HG03045 (cell line): Measurements from ENCODE around the gene SLC25A44.
"Not testable (repeated sequence)": the region's sequence is repeated elsewhere in the genome, so short reads cannot be mapped to it uniquely, and the experiment has no call there.

Experiments
- ATAC-seq: cut with Tn5 transposase; IDR thresholded peaks from one replicate; pipeline ENCODE4 v1.9.1; 2021; ENCODE audit warnings: mild to moderate bottlenecking, moderate library complexity; ENCODE audit not compliant: unreplicated experiment

SLC25A44 gene

DNA sequence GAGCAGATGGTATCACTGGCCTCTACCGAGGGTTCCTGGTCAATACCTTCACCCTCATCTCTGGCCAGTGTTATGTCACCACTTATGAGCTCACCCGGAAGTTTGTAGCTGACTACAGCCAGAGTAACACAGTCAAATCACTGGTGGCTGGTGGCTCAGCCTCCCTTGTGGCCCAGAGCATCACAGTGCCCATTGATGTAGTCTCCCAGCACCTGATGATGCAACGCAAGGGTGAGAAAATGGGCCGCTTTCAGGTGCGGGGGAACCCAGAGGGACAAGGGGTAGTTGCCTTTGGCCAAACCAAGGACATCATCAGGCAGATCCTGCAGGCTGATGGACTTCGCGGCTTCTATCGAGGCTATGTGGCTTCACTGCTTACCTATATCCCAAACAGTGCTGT lies 6.1 kb downstream of the SLC25A44 start:
- ATAC-seq, result no peak

DNA sequence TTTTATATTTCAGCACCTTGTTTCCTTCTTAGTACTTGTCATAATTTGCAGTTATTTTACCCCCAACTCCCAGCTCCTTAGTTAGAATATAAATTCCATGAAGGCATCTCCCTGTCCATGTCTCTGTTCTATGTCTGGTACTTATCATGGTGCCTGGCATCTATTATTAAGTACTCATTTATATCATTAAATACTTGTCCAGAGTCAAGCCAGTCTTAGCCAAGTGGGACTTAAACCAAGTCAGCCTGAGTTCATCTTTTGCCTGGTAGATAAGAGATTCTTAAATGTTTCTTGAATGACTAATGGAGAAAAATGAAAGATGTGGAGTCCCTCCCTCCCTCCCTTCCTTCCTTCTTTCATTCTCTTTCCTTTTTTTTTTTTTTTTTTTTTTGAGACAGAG lies 9.4 kb downstream of the SLC25A44 start:
- no peak for ATAC-seq

GRCh38 chr1:156204686-156205085 lies 10.8 kb downstream of the SLC25A44 start:
- no peak for ATAC-seq

- no peak for ATAC-seq
These were observed 17.3 kb downstream of the SLC25A44 start for GRCh38 chr1:156211243-156211642.

DNA sequence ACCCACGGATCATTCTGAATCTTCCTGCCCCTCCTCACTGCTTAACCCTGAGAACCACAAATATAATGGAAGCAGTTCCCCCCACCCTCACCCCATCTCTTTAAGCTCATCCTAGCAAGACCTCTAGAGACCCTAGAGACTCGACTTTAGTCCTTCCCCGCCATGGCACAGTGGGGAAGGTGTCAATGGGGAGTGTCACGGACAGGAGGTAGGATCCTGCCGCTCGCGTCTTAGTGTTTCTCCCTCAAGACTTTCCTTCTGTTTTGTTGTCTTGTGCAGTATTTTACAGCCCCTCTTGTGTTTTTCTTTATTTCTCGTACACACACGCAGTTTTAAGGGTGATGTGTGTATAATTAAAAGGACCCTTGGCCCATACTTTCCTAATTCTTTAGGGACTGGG lies 18.2 kb downstream of the SLC25A44 start:
- no peak for ATAC-seq

DNA sequence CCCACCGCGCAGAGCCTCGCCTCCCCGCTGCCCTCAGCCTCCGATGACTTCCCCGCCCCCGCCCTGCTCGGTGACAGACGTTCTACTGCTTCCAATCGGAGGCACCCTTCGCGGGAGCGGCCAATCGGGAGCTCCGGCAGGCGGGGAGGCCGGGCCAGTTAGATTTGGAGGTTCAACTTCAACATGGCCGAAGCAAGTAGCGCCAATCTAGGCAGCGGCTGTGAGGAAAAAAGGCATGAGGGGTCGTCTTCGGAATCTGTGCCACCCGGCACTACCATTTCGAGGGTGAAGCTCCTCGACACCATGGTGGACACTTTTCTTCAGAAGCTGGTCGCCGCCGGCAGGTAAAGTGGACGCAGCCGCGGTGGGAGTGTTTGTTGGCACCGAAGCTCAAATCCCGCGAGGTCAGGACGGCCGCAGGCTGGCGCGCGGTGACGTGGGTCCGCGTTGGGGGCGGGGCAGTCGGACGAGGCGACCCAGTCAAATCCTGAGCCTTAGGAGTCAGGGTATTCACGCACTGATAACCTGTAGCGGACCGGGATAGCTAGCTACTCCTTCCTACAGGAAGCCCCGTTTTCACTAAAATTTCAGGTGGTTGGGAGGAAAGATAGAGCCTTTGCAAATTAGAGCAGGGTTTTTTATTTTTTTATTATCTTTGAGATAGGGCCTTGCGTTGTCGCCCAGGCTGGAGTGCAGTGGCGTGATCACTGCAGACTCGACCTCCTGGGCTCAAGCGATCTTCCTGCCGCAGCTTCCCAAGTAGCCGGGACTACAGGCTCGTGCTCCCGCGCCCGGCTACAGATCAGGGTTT lies 19.1 kb downstream of the SLC25A44 start, which contains the start of gene PMF1:
Gene PMF1 (plus strand): TSS at position 175 of the 811 bp plus-strand sequence. CDS start 9 bp downstream, at position 184.
- ATAC-seq, result peak; percentile 89

- ATAC-seq, result no peak
These were observed 19.7 kb downstream of the SLC25A44 start for GRCh38 chr1:156213644-156213966.

GRCh38 chr1:156214024-156214748 lies 20.3 kb downstream of the SLC25A44 start:
- ATAC-seq, result no peak

GRCh38 chr1:156216361-156217086 lies 22.6 kb downstream of the SLC25A44 start:
- ATAC-seq, result not testable (repeated sequence)

DNA sequence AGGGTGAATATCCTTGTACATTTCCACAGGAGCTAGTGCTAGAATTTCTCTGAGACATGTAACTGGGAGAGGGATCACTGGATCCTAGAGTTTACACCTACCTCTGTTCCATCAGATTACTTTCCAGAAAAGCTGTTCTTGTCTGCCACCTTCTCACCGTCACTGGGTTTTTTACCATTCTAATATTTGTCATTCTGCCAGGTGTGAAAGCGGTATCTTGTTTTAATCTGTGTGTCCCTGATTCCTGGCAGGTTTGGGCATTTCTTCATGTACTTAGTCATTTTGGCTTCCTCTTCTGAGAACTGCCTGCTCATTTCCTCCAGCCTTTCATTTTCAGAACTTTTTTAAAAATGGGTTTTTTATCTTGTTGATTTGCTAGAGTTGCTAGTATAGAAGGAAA lies 24.0 kb downstream of the SLC25A44 start:
- no peak for ATAC-seq

DNA sequence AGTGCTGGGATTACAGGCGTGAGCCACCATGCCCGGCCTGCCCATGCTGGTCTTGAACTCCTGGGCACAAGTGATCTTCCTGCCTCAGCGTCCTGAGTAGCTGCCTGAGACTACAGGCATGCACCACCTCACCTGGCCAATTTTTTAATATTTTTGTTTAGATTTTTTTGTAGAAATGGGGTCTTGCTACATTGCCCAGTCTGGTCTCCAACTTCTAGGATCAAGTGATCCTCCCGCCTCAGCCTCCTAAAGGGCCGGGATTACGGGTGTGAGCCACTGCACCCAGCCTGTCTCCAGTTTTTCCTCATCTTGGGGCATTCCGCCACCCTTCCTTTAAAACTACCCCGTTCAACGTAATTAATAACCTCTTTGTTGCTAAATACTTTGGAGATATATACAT lies 26.3 kb downstream of the SLC25A44 start:
- ATAC-seq, result no peak

DNA sequence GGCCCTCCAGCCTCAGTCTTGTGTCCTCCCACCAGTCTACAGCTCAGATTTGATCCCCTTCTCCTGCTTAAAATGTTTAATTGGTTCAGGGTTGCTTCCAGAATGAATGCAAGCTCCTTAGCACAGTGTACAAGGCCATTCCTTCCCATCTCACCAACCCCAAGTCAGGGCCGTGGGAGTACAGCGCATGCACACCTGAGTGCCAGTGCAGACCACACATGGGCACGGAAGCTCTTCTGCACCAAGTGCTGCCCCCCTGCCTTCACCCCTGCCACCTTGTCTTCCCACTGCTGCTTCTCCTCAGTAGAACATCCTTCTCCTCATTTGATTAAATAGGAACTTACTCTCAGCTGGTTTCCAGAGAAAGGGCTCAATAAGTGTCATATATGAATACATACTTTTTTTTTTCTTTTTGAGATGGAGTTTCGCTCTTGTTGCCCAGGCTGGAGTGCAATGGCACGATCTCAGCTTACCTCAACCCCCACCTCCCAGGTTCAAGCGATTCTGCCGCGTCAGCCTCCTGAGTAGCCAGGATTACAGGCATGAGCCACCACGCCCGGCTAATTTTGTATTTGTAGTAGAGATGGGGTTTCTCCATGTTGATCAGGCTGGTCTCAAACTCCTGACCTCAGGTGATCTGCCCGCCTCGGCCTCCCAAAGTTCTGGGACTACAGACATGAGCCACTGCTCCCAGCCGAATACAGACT lies 28.2 kb downstream of the SLC25A44 start:
- no peak for ATAC-seq

GRCh38 chr1:156225677-156226014 lies 31.7 kb downstream of the SLC25A44 start:
- ATAC-seq, result no peak

GRCh38 chr1:156226116-156226538 lies 32.2 kb downstream of the SLC25A44 start:
- peak; percentile 73 for ATAC-seq

- ATAC-seq, result no peak
These were observed 32.9 kb downstream of the SLC25A44 start for GRCh38 chr1:156226782-156227181.

GRCh38 chr1:156228501-156228900 lies 34.6 kb downstream of the SLC25A44 start:
- no peak for ATAC-seq

DNA sequence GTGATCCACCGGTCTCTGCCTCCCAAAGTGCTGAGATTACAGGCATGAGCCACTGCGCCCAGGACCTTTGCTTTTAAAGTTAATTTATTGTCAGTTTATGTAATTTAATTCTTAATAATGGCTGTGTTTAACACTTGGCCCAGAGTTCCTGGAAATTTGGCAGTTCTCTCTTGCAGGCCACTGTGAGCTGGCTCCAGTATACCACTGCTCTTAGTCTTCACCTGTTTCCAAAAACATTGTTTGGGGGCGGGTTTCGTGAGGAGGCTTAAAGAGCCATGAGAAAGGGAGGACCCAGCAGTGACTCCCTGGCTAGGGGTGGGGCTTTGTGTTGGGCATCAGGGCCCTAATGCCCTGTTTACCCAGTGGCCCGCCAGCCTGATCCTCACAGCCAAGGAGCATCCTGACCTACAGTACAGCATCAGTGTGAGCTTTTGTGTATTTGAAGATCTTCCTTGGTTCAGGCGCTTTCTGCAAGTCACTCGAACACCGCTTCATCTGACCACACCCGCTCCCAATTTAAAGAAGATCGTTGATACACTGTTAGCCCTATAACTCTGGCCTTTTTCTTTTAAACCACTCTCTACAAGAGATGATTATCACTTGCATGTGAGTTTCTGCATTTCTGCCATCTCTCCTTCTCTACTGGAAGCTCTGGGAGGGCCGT lies 36.0 kb downstream of the SLC25A44 start:
- no peak for ATAC-seq

DNA sequence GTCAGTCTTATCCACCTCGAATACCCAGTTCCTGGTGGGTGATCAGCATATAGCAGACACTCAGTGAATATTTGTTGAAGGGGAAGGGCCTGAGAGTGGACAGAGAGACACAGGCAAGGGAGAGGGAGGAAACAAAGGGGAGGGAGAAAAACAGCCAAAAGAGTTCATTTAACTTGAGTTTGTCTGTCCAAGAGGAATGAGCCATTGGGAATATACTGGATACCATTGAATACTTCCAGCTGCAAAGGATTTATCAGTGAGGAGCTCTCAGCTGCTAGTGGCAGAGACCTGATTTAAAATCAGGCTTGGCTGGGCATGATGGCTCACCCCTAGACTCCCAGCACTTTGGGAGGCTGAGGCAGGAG lies 36.6 kb downstream of the SLC25A44 start:
- ATAC-seq, result no peak

- ATAC-seq, result no peak
These were observed 38.4 kb downstream of the SLC25A44 start for GRCh38 chr1:156232201-156232894.
